HepG2 (cell line): ENCODE data around the gene VPS18. TPM values are rescaled to one million over a fixed set of nuclear protein-coding genes. Genes with fewer than 3 reads are reported as not detected.

ENCODE experiments used
- ATAC-seq: fragments of 200-7000 bp; cut with Tn5 transposase; 3 replicates; pipeline ENCODE4 v1.9.1; 2020; ENCODE audit warnings: mild to moderate bottlenecking, moderate library complexity
- BruUV-seq: library from RNA; stranded (reverse); fragments of 400-500 nt; replicated peaks from 2 replicates; lab custom pipeline; 2021; lab: Mats Ljungman, UMichigan
- CTCF ChIA-PET: fragments of 300-600 bp; formaldehyde crosslinking; extraction: SDS; loops from one replicate; lab custom pipeline; 2021; ENCODE audit warnings: low total read pairs, inconsistent platforms, low intra/inter-chr PET ratio; lab: Yijun Ruan, JAX
- POLR2A ChIA-PET: fragments of 350-600 bp; sonication (Branson Sonifier 250); formaldehyde crosslinking; loops from one replicate; lab custom pipeline; 2020; ENCODE audit warnings: antibody characterized with exemption, inconsistent platforms; lab: Yijun Ruan, JAX
- DNase-seq: peaks from one replicate; pipeline ENCODE4 v3.0.0-alpha.2; 2015; ENCODE audit warnings: low spot score
- FAIRE-seq: peaks from 3 replicates; lab custom pipeline; 2011; peaks lifted over from hg19 to GRCh38; lab: Jason Lieb, UNC
- H2AFZ ChIP-seq: one replicate; pipeline ENCODE4 v1.6.1; 2011; ENCODE audit warnings: low read length, inconsistent platforms
- H3K27ac ChIP-seq: fragments of 300-600 bp; 3 replicates; pipeline ENCODE4 v1.8.0; 2011; ENCODE audit warnings: mixed run types, mild to moderate bottlenecking, mixed read lengths, low read length, inconsistent platforms; ENCODE audit not compliant: insufficient read depth; ENCODE audit errors: extremely low read length
- H3K27me3 ChIP-seq, 2 experiments: fragments of 200-600 bp in 1 of 2; 2 replicates in 1 of 2; 3 replicates in 1 of 2; pipeline versions ENCODE4 v1.6.0 to v1.8.0; 2011; ENCODE audit warnings: low read length in 2 of 2, mild to moderate bottlenecking in 2 of 2, moderate library complexity in 2 of 2, inconsistent platforms in 1 of 2; ENCODE audit not compliant: insufficient read depth in 2 of 2, control insufficient read depth in 1 of 2
- H3K36me3 ChIP-seq, 2 experiments: fragments of 200-600 bp in 1 of 2; replicated peaks in 1 of 2; 2 replicates in 1 of 2; 3 replicates in 1 of 2; pipeline versions ENCODE4 v1.5.1 to v1.8.0; 2011; ENCODE audit warnings: low read length in 2 of 2, inconsistent platforms in 1 of 2; ENCODE audit not compliant: insufficient read depth in 2 of 2, control insufficient read depth in 1 of 2
- H3K4me1 ChIP-seq: 2 replicates; pipeline ENCODE4 v1.5.1; 2012; ENCODE audit warnings: low read length, inconsistent platforms; ENCODE audit not compliant: insufficient read depth
- H3K4me2 ChIP-seq: 2 replicates; pipeline ENCODE4 v1.6.0; 2011; ENCODE audit warnings: low read depth, low read length, inconsistent platforms
- H3K4me3 ChIP-seq, 3 experiments: fragments of 200-600 bp in 1 of 3; sonication (generic), shearing (Covaris generic) in 1 of 3; replicated peaks in 1 of 3; 2 replicates each; pipeline ENCODE4 v1.5.1; 2011 to 2016; ENCODE audit warnings: low read length in 3 of 3, inconsistent platforms in 2 of 3, low read depth in 2 of 3, mild to moderate bottlenecking in 2 of 3, control low read depth in 1 of 3, mixed read lengths in 1 of 3; ENCODE audit not compliant: insufficient read depth in 1 of 3
- H3K79me2 ChIP-seq: one replicate; pipeline ENCODE4 v1.6.1; 2011; ENCODE audit warnings: low read length, inconsistent platforms; ENCODE audit not compliant: insufficient read depth
- H3K9ac ChIP-seq: 2 replicates; pipeline ENCODE4 v1.6.0; 2011; ENCODE audit warnings: mild to moderate bottlenecking, low read depth, low read length, inconsistent platforms; ENCODE audit not compliant: insufficient read depth
- H3K9me3 ChIP-seq: 2 replicates; pipeline ENCODE4 v1.5.1; 2012; ENCODE audit warnings: mild to moderate bottlenecking, low read length
- H4K20me1 ChIP-seq: 2 replicates; pipeline ENCODE4 v1.6.0; 2011; ENCODE audit warnings: inconsistent platforms, mild to moderate bottlenecking, low read length, moderate library complexity; ENCODE audit not compliant: insufficient read depth
- ARNT2 ChIP-seq: sonication (generic); formaldehyde crosslinking; IDR thresholded peaks from 2 replicates; pipeline ENCODE4 v1.8.0; 2022; ENCODE audit warnings: mild to moderate bottlenecking, low read depth, missing genetic modification reagents, moderate library complexity
- FOXC1 ChIP-seq: sonication (generic); formaldehyde crosslinking; IDR thresholded peaks from 2 replicates; pipeline ENCODE4 v1.8.0; 2022; ENCODE audit warnings: mild to moderate bottlenecking, missing genetic modification reagents, borderline replicate concordance
- PAWR ChIP-seq: sonication (generic); formaldehyde crosslinking; IDR thresholded peaks from 2 replicates; pipeline ENCODE4 v1.4.0; 2020; ENCODE audit warnings: missing genetic modification reagents, mild to moderate bottlenecking, borderline replicate concordance
- ZFP1 ChIP-seq: IDR thresholded peaks from 2 replicates; pipeline ENCODE4 v1.6.1; 2016
- ZNF761 ChIP-seq: sonication (generic); formaldehyde crosslinking; conservative IDR thresholded peaks from 2 replicates; pipeline ENCODE4 v1.4.0; 2020; ENCODE audit warnings: mild to moderate bottlenecking, missing genetic modification reagents
- WGBS: methylation state at CpG from one replicate; pipeline ENCODE4 v1.1.6; 2017; ENCODE audit warnings: low lambda C conversion rate; 5-methylcytosine and 5-hydroxymethylcytosine counted together
- in situ Hi-C: cut with HindIII; loops from 2 replicates; pipeline ENCODE4 v1.10.0; 2017; ENCODE audit warnings: low pct_unique_long_range_greater_than_20kb; ENCODE audit not compliant: extremely low pct_ligation_motif_present
- intact Hi-C: fragments of 100-400 bp; cut with micrococcal nuclease; formaldehyde crosslinking; loops from one replicate; pipeline ENCODE4 v1.10.0; 2022; ENCODE audit not compliant: unreplicated experiment
- polyA plus RNA-seq, 8 experiments: library from polyadenylated mRNA; depleted of rRNA in 3 of 8; stranded (reverse) in 7 of 8; unstranded in 1 of 8; fragments of >200 nt; fragmentation: Illumina TruSeq in 4 of 8; extraction: Trizol in 4 of 8; gene quantifications; 2 replicates each; pipeline versions ENCODE4 v1.2.1 to v1.2.3, GENCODE V29; 2011 to 2016; ENCODE audit warnings: low read depth in 4 of 8, missing spikeins in 1 of 8, mixed read lengths in 1 of 8; ENCODE audit not compliant: insufficient read depth in 1 of 8
- total RNA-seq, 5 experiments: library from RNA; depleted of rRNA; stranded (reverse); fragments of >200 nt; fragmentation: Illumina TruSeq; extraction: Trizol; gene quantifications; 2 replicates each; pipeline ENCODE4 v1.2.3, GENCODE V29; 2016; ENCODE audit warnings: low read depth in 1 of 5
- TF ChIP-seq, protein P1 (sequence below): sonication (generic); formaldehyde crosslinking; IDR thresholded peaks from 2 replicates; pipeline ENCODE4 v1.4.0; 2020; ENCODE audit warnings: missing genetic modification reagents
- TF ChIP-seq, protein P2 (sequence below): sonication (generic); formaldehyde crosslinking; IDR thresholded peaks from 2 replicates; pipeline ENCODE4 v1.5.1; 2020; ENCODE audit warnings: mild to moderate bottlenecking, missing genetic modification reagents, moderate library complexity

Gene VPS18
- total and polyA plus RNA-seq, 2 of the 13 experiments (the other 11 are each of a cell fraction or from before 2014, with no cell fraction given): 5.8 to 17.0 TPM

DNA sequence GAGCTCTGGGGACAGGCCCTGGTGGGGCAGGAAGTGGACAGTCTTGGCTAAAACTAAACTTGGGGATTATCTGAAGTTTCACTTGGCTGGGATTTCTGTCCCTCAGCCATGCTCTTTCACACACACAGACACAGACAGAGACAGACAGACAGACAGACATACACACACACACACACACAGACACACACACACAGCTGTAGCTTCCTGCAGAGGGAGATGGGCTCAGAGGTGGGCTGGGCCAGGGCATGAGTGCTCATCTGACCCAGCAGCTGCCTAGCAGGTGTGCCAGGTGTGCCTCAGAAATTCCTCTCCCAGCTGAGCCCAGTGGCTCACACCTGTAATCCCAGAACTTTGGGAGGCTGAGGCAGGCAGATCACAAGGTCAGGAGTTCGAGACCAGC is 23.5 kb upstream of the VPS18 start:
- POLR2A ChIA-PET: interaction anchor here (1.8 kb wide), 1 partner anchor 23 kb away, joined by 6 read pairs; the partner anchor contains the start of gene VPS18
- FAIRE-seq: no peak
- Histone ChIP-seq H3K4me3 (no peak overlapping the region), H3K9me3 (no peaks in the 10 kb centered on the region), H4K20me1 (no peaks in the 10 kb centered on the region), H3K4me2 (no peak overlapping the region), H2AFZ (no peak overlapping the region), H3K79me2 (no peaks in the 10 kb centered on the region), H3K27me3 (peaks cover 0 to 27% of the 10 kb centered on the region in 2 experiments; a peak in 2 of 5 replicates), H3K36me3 (no peaks in the 10 kb centered on the region), H3K9ac (no peak overlapping the region), H3K4me1 (peaks cover 25% of the 10 kb centered on the region), H3K27ac (no peak overlapping the region)
- no TSS peak for BruUV-seq
- TF ChIP-seq FOXC1: no peak
- TF ChIP-seq, protein P1, sequence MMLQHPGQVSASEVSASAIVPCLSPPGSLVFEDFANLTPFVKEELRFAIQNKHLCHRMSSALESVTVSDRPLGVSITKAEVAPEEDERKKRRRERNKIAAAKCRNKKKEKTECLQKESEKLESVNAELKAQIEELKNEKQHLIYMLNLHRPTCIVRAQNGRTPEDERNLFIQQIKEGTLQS (CRISPR knock-in tag): no peak
- TF ChIP-seq, protein P2, sequence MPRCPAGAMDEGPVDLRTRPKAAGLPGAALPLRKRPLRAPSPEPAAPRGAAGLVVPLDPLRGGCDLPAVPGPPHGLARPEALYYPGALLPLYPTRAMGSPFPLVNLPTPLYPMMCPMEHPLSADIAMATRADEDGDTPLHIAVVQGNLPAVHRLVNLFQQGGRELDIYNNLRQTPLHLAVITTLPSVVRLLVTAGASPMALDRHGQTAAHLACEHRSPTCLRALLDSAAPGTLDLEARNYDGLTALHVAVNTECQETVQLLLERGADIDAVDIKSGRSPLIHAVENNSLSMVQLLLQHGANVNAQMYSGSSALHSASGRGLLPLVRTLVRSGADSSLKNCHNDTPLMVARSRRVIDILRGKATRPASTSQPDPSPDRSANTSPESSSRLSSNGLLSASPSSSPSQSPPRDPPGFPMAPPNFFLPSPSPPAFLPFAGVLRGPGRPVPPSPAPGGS (CRISPR knock-in tag): no peak
- TF ChIP-seq ARNT2 (CRISPR knock-in tag): no peak
- no peak for ATAC-seq
- intact Hi-C loops: no loop called here
- in situ Hi-C loops: no loop called here
- DNase-seq: no peak
- CTCF ChIA-PET: no interaction called here
- WGBS: no CpG with 5 or more reads among the region's 1 CpG

DNA sequence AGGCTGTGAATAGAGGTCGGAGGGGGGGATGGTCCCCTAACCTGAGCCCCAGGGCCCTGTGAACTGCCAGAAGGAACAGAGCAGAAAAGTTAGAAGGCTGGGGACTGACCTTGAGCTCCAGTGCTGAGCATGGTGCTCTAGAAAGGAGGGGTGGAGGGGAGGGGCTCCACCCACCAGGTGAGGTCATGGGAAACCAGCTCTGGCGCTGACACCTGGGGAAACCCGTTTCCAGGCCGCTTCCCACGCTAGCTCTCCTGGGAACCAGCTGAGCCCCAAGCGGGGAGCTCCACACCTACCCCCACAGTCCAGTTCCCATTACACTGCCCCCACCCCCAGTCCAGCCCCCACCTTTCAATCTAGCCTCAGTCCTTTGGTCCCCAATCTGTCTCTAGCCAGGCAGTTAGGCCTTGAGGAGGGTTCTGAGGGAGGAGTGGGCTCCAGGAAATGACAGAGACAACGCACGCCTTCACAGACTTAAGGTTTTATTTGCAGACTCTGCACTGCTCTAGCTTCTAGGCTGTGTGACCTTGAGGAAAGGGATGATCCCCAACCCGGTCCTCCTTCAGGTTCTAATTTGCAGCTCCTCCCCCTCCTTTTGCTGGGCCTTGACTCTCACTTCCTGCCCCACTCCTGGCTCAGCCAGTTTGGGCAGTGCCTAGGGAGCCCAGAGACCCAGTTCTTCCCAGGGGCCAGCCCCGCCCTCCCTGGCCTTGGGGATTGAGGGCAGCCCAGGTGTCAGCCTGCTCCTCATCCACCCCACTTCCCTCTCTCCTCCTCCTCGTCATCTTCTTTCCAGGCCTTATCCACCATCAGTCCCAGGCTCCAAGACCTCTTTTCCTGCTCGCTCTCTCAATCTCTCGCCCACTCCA is 22.3 kb upstream of the VPS18 start:
- DNase-seq: no peak
- no peak overlapping the region for H2AFZ ChIP-seq
- POLR2A ChIA-PET: no interaction called here
- 38% methylated on average over 13 of the region's 13 CpGs for WGBS
- peaks cover 25% of the 10 kb centered on the region for H3K4me1 ChIP-seq
- CTCF ChIA-PET: no interaction called here
- no peak for ATAC-seq
- peaks cover 0 to 27% of the 10 kb centered on the region in 2 experiments; a peak in 2 of 5 replicates for H3K27me3 ChIP-seq
- H3K36me3 ChIP-seq: no peaks in the 10 kb centered on the region
- no peak overlapping the region for H3K27ac ChIP-seq
- H3K79me2 ChIP-seq: no peaks in the 10 kb centered on the region
- no peaks in the 10 kb centered on the region for H3K9me3 ChIP-seq
- BruUV-seq: no TSS peak
- H3K4me2 ChIP-seq: no peak overlapping the region
- no peak for FAIRE-seq
- no peaks in the 10 kb centered on the region for H4K20me1 ChIP-seq
- no peak overlapping the region for H3K4me3 ChIP-seq
- no peak overlapping the region for H3K9ac ChIP-seq
- in situ Hi-C loops (no loop called here), intact Hi-C loops (no loop called here)
- no peak for TF ChIP-seq PAWR
- TF ChIP-seq ZNF761: no peak
- TF ChIP-seq ZFP1 (CRISPR knock-in tag): no peak
